LHCN-M2 (cell line): ENCODE measurements around the gene POMGNT1. TPM values are rescaled to one million over a fixed set of nuclear protein-coding genes. Genes with fewer than 3 reads are reported as not detected.

Experiments
- DNase-seq: peaks from one replicate; pipeline ENCODE4 v3.0.0-alpha.2; 2012; ENCODE audit warnings: low read depth
- total RNA-seq: library from RNA; depleted of rRNA; stranded (reverse); fragments of >200 nt; gene quantifications from 2 replicates; pipeline ENCODE4 v1.2.3, GENCODE V29; 2014

POMGNT1 gene
- total RNA-seq, 1 experiment from 2014 or later, result 136 TPM

DNA sequence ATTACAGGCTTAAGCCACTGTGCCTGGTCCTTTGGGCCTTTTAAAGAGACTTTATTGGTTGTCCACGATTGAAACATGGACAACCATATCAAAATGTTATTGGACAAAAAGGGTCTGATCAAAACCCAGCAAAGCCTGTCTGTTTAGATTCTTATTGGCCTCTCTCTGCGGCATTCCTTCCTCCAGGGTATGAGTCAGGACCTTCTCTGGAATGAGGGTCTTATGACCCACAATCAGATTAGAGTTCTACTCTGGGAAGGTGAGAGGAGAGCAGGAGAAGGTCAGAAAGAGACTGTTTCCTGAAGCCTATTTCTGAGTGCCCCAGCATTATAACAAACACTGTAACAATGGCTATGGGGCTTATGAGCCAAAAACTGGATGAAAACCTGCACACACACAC lies 12.8 kb upstream of the POMGNT1 start:
- DNase-seq, result no peak

DNA sequence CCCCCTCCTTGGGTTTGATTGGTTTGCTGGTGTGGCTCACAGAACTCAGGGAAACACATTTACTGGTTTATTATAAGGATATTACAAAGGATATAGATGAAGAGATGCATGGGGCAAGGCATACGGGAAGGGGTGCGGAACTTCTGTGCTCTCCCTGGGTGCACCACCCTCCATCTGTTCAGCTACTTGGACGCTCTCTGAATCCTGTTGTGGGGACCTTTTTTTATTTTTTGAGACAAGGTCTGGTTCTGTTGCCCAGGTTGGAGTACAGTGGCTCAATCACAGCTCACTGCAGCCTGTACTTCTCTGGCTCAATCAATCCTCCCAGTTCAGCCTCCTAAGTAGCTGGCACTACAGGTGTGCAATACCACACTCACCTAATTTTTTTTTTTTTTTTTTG lies 12.3 kb upstream of the POMGNT1 start:
- no peak for DNase-seq

DNA sequence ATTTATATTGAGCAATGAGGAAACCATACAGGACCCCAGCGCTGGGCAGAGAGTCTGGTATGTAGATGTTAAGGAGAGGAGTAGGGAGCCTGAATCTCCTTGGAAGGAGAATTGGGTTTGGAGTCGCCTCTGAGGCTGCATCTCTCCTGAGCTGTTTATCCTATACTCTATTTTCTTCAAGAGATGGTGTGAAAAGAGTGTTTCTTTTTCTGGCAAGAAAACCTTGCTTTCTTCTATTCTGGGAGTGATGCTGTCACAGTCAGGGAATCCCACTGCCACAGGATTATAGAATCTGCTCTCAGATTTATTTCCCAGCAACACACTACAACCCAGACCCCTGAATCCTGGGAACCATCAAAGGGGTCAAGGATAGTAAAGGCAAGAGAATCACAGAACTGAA lies 8.2 kb upstream of the POMGNT1 start:
- DNase-seq, result no peak

DNA sequence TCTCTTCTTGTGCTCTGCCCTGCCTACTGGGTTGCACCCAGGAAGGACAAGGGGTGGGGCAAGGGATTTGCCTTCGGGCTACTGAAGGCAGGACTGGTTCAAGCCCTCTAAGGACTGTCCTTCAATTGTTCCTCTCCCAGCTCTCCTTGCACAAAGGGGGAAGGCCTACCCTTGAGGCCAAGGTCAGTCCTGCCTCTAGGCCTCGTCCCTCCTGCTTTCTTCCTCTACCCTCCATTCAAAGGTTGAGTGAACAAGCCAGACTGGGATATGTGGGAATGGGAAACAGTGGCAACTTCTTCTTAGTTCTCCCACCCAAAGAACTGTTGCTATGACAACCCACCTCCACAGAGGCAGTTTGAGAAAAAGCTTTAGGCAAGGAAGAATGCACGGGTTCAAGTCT lies 7.6 kb upstream of the POMGNT1 start:
- no peak for DNase-seq

DNA sequence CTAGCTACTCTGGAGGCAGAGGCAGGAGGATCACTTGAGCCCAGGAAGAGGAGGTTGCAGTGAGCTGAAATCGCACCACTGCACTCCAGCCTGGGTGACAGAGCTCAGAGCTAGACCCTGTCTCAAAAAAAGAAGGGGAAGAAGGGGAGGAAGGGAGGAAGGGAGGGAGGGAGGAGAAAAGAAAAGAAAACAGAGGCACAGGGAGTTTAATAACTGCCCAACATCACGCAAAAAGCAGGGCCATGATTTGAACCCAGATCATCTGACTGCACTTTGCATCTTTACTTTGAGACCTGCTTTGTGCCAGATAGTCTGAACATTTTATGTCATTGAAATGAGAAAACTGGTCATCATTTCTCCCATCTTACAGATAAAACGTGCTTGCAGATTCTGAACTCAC lies 6.9 kb upstream of the POMGNT1 start:
- no peak for DNase-seq

DNA sequence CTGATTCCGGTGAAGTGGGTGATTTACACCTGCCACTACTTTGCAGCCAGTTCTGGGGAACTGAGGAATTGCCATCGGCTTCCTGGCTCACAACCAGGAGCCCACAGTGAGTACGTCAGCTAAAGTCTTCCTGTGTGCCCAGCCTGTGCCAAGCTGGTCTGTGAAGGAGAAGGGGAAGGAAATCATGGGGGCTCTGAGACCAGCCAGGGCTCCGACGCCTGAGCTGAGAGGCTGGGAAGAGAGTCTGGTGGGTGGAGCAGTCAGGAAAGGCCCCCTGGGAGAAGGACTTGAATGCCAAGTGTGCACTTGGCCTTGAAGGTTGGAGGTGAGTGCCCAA lies 6.1 kb upstream of the POMGNT1 start:
- DNase-seq, result no peak

DNA sequence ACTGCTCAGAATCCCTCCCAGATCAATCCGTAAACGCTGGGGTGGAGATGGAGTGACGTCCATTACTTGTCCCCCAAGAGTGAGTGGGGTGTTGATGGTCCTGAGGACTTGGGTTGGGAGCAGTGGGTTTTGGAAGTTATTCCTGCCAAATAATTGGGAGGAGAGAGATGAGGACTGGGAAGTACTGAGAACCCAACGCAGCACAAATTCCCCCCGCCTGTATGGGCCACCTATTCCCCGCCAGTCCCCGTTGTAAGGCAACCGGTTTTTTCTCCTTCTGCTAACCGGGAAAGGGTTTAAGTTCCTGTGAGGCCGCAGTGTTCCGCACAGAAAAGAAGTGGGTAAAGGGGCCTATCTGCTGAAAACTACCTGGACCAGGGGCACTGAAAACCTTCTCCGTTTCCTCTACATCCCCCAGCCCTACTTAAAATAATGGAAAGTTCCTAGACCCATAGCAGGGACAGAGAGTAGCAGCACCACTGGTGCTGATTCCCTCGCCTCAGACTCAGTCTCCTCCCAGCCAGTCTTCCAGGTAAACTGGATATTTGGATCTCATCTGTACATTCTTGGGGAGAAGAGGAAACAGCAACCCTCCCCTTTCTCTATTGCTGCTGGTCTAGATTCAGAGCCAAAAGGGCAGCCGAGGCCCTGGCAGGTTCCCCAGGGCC lies 5.6 kb upstream of the POMGNT1 start:
- DNase-seq, result no peak

DNA sequence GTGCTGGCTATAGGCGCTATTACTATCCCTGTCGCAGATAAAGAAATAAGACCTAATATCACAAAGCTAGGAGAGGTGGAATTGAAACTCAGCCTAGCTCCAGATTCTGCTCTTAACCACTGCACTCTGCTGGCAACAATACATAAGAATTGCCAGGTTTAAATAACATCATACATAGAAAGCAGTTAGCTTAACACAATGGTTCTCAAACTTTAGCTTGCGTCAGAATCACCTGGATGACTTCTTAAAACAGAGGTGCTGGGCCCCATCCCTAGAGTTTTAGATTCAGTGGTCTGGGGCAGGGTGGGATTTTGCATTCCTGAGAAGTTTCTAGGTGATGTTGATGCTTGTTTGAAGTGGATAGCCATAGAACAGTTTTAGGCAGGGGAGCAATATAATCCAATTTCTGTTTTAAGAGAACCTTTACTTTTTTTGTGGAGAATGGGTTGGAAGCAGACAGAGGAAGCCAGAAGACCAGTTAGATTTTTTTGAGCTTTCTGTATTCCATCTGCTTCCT lies 1.1 kb upstream of the POMGNT1 start:
- DNase-seq, result no peak

DNA sequence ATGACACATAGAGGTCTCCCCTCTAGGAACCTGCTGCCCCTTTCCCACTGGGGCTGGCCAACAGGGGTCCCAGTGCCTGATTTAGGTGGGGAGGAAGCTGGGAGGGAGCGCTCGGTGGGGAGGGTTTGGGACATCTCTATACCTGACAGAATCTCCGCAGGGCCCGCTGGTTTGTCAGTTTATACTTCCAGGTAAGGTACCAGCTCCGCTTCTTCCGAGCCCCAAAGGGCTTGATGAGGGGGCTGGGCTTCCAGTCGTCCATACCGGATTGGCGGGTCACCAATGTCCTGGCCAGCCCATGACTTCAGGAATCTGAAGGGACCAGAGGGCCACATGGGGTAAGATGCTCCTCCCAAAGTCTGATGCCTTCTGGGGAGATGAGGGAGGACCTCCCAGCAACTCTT lies 672 bp downstream of the POMGNT1 start:
- DNase-seq, result no peak

DNA sequence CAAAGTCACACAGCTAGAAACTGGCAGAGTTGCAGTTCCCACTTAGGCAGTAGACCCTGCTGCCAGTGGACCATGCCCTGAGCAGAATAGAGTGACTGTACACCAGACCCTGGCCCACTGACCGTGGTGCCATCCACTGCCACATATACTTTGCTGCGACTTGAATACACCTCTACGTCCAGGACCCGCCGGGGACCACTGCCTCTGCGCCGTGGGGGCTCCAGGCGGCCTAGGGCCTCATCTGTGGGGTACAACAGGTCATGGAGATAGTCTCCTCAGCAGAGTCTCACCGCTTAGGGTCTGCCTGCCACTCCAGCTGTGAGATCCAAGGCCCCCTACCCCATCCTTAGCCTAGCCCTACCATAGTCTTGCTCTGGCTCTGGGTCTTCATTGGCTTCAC lies 1.6 kb downstream of the POMGNT1 start:
- no peak for DNase-seq

DNA sequence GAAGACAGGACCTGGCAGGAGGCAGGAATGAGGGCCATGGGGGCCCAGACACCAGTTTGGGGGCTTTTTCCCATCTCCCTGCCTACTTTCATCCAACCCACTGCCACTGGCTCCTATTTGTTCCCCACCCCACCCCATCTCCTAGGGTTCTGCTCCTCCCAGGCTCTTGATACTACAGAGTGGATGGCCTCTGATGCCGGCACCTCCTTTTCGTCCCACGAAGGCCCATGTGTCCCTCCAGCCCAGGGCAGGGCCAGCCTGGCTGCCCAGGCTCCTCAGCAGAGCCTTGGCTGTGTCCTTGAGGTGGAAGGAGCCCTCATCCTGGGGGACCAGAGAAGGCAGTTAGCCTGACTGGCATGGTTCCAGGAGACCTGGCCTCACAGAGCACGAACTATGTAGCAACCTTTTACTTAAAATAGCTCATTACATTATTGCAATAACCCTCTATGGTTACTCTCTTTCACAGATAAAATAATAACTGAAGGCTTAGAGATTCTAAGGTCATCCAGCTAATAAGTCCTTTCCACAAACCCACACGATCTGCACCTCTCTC lies 3.5 kb downstream of the POMGNT1 start:
- DNase-seq, result no peak

DNA sequence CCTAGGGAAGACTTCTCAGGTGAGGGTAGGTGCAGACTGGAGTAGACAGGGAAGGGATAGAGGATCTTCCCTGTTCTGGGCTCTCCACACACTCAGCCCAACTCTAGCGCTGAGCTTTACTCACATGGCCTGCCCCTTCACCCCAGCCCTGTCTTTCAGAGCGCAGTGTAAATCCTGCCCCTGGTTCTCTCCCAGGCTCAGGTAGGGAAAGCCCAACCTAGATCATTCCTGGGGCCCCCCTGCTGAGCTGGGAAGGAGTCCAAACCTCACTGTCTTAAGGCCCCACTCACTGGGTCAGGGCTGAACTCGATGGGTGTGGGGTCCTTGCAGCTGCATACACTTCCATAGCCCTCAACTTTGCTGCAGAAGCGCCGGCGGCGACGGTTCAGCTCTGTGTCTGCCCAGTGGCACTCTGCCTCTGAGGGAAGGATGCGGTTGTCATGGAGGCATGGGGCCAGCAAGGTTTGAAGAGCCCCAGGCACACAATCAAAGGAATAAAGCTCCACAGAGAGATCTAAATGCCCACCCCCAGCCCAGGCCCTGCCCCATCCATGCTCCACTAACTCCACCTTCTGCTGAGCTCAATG lies 4.2 kb downstream of the POMGNT1 start:
- no peak for DNase-seq

DNA sequence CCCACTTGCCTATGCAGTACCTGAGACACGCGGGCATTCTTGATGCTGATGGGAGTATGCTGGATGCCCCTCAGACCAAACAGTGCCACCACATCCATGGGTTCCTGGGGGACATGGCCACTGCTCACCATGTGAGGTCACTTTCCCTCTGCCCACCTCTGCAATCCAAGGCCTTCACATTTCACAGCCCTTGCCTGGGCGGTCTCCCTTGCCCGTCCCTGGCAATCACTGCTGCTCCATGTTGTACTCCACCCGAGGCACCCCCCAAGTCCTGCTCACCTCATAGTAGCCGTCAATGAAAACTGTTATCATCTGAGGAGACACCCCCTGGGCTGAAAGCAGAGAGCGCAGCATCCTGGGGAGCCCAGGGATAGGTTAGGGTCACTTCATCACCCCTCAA lies 4.9 kb downstream of the POMGNT1 start:
- no peak for DNase-seq

DNA sequence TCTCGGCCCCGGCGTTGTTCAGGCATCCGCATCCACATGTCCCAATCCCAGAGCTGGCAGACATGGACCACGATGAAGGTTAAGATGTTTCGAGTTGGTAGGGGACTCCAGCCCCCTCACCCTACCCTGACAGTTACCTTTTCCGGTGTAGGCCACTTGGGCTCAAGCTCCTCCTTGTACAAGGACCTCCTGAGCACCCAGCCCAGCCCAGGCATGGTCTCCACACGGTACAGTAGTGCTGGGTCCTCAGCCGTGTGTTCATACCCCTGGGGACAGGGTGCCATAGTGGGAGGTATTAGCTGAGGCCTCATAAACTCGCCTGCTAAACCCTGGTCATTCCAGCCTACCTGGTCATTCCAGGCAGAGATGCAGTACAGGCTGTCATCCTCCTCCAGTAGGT lies 6.1 kb downstream of the POMGNT1 start:
- DNase-seq, result no peak

DNA sequence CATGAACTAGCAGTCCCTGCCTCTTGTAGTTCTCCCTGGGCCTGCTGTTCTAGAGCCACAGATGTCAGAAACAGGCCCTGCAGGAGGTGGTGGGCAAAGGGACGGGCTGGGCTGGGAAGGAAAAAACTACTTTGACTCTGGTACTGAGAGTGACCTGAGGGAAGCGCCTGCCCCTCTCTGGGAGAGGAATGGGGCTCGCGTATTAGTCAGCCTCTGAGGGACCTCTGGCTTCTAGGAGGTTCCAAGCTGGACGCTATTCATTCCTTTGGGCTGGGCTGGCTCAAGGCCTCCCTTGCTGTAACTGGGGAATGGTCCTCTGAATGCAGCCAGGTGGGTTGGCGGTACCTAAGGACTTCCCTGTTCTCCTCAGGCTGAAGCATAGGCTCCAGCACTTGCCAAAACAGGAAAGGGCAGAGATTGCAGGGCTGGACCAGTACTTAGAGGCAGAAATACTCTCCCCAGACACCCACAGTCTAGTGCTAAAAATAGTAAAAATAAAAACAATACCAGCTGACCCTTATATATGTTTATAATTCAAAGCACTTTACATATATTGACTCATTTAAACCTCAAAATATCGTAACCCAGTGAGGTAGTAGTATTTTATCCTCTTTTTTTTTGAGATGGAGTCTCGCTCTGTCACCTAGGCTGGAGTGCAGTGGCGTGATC lies 7.1 kb downstream of the POMGNT1 start:
- no peak for DNase-seq

DNA sequence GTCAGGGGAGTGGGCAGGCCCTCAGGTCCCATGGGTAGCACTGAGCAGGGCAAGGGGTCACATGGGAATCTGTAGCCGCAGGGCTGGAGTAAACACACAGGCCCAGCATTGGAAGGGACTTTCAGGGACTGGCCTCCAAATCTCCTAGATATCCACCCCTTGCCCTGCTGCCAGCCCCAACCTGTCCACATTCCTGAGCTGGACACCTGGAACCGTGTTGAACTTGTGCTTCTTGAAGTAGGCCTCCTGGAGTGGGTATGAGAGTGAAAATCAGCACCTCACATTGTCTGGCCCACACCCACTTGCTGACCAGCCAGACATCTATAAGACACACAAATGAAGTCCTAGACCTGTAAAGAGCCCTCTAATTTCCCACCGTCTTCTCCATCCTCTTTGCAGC lies 7.7 kb downstream of the POMGNT1 start:
- no peak for DNase-seq

DNA sequence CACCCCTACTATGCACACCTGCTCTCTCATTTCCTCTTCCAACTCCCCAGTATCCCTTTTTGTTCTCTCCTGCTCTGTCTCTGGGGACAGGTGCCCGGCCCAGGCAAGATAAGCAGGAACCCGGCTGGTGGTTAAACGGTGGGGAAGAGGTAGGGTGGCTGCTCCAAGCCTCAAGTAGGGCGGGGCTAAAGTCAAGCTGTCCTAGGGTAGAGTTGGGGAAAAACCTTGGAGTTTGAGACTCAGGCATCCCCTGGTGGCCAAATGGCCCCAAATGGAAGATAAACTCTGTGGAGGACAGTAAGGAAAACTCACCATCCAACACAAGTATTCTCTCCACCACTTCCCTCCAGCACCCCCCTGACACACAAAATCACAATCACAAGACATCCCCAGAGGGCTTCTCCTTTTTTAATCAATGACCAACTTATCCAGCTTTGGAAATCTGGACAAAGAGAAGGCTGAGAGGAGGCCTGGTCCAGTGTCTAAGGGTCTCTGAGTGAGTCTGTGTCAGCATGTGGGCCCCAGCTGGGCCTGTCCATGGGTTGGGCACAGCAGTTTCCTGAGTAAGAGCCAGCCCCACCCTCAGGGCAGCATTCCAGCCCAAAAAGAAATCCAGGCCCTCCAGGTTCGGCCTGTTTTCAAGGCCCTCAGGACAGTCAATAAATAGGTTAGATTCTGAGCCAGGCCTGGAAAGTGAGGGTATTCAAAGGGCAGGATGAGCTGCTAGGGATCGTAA lies 9.8 kb downstream of the POMGNT1 start:
- no peak for DNase-seq

DNA sequence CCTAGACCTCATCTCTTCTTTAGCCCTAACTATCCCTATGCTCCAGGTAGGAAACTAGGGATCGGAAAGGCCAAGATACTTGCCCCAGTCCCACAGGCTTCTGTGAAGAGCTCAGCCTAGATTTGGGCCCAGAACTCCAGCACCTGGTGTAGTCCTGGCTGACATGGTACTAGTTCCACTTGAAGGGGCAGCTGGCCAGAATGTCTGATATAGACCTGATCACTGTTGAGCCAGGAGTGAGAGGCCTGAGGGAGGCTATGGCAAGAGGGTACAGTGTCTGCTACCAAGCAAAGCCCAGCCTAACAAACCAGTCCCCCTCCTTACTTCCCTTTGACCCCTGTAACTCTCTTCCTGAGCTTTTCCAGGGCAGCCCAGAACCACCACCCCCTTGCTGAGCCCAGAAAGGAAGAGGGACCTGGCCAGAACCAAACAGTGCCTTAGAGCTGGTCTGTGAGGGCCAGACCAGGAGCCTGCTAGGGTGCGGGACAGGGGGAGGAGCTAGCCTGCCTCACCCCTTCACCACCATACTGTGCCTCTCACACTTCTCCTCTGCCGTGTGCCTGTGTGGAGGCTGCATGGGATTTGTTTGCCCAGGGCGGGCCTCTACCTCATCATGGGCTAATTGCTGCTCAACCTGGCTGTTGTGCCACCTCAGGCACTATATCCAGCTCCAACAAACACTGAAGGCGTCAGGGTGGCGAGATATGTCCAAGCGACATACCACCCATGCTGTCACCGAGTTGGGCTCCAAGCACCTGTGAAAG lies 10.9 kb downstream of the POMGNT1 start:
- DNase-seq, result no peak

DNA sequence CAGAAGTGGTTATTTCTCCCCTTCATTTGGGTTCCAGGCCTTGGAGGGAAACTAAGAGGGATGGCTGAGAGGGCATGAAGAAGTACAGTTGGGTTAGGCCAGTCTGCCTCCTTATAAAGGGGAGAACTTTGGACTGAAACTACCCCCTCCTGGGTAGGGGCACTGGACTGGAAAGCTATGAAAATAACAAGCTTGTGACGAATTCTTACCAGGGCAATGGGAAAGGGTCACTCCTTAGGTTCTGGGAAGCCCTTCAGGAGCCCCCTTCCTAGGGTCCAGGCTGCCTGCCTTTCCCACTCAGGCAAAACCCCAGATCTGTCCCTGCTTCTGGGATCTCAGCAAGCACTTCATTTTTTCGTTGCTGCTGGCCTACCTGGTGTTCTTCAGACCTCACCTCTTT lies 12.2 kb downstream of the POMGNT1 start:
- no peak for DNase-seq

DNA sequence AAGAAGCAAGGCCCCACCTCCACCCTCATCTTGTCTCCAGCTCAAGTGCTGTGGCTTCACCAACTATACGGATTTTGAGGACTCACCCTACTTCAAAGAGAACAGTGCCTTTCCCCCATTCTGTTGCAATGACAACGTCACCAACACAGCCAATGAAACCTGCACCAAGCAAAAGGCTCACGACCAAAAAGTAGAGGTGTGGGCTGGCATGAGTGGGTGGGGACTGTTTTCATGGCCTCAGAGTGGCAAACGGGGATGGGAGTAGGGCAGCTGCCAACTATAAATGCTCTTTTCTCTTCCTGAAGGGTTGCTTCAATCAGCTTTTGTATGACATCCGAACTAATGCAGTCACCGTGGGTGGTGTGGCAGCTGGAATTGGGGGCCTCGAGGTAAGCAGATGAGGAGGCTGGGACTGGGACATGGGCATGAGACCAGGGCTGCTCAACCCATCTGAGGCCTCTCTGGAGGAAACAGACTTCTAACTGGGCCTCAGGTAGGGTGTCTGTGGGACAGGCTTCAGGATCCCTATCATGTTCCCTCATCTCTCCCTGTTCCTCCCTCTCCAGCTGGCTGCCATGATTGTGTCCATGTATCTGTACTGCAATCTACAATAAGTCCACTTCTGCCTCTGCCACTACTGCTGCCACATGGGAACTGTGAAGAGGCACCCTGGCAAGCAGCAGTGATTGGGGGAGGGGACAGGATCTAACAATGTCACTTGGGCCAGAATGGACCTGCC lies 13.1 kb downstream of the POMGNT1 start:
- DNase-seq, result no peak
